Effector memory CD8-positive, alpha-beta T cell (primary cell): ENCODE results near the gene TYMP.

Experiments used
- ATAC-seq: fragments of 150-1000 bp; cut with Tn5 transposase; replicated peaks from 2 replicates; pipeline ENCODE4 v1.10.0; 2021; ENCODE audit warnings: mild to moderate bottlenecking, moderate library complexity
- DNase-seq, 3 experiments: peaks; one replicate each; pipeline ENCODE4 v3.0.0; 2021
- H3K27ac Mint-ChIP-seq, 2 donors: one replicate each; pipeline ENCODE4 v1.8.0; 2022; ENCODE audit warnings: mild to moderate bottlenecking in 2 of 2, mixed read lengths in 2 of 2, moderate library complexity in 2 of 2
- H3K27me3 Mint-ChIP-seq, 2 donors: one replicate each; pipeline ENCODE4 v1.8.0; 2022; ENCODE audit warnings: mixed read lengths in 2 of 2
- H3K36me3 Mint-ChIP-seq: one replicate; pipeline ENCODE4 v1.8.0; 2022; ENCODE audit warnings: mild to moderate bottlenecking, moderate library complexity, mixed read lengths; ENCODE audit not compliant: insufficient read depth
- H3K4me1 Mint-ChIP-seq, 2 donors: one replicate each; pipeline ENCODE4 v1.8.0; 2022; ENCODE audit warnings: low read depth in 2 of 2, mixed read lengths in 2 of 2
- H3K4me3 Mint-ChIP-seq, 2 donors: one replicate each; pipeline ENCODE4 v1.8.0; 2022; ENCODE audit warnings: mild to moderate bottlenecking in 2 of 2, mixed read lengths in 2 of 2, moderate library complexity in 2 of 2
- H3K9me3 Mint-ChIP-seq, 2 donors: one replicate each; pipeline ENCODE4 v1.8.0; 2022; ENCODE audit warnings: mixed read lengths in 2 of 2

TYMP gene

DNA sequence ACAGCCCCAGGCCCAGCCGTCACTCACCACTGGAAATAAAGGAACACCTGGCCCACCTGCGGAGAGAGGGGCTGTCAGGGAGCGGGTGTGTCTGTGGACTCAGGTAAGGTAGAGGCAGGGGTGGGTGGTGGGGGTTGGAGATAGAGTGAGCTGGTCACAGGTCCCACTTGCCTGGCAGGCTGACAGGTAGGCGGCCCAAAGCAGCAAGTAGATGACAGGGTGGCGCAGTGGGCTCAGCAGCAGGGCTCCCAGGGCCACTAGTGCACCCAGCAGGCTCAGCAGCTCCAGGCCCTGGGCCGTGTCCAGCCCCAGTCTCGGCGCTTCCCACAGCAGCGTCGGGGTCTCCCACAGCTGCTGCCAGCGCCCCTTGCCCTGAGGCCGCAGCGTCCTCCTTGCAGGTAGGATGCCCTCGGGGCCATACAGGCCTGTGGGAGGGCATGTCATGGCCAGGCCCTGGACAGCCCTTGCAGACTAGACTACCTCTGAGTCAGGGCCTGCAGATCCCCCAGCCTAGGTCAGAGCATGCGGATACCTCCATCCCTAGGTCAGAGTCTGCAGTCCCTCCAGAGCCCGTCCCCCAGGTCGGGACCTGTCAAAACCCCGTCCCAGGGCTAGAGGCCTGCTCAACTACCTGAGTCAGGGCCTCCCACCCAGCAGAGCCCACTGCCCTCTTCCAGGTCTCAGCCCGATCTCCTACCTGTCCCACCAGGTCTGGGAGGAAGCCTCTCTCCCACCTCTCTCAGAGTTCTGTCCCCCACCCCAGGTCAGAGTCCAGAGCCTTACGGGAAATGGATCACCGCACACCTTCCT is 23.0 kb downstream of the TYMP start:
- Mint-ChIP-seq H3K27ac (peak overlapping the region; percentile 90), H3K36me3 (peaks cover 20% of the 10 kb centered on the region), H3K9me3 (no peaks in the 10 kb centered on the region), H3K27me3 (no peaks in the 10 kb centered on the region), H3K4me3 (peak overlapping the region; percentile 95 to 98), H3K4me1 (peaks cover 11 to 16% of the 10 kb centered on the region in 2 donors)
- ATAC-seq (no peak), DNase-seq (no peak)

- peaks cover 17% of the 10 kb centered on the region for H3K36me3 Mint-ChIP-seq
- no peaks in the 10 kb centered on the region for H3K9me3 Mint-ChIP-seq
- DNase-seq, result no peak
- peak overlapping the region; percentile 95 to 98 for H3K4me3 Mint-ChIP-seq
- H3K27ac Mint-ChIP-seq, result no peak overlapping the region
- peaks cover 11 to 16% of the 10 kb centered on the region in 2 donors for H3K4me1 Mint-ChIP-seq
- ATAC-seq, result no peak
- no peaks in the 10 kb centered on the region for H3K27me3 Mint-ChIP-seq
Observed at GRCh38 chr22:50505776-50506610, 23.8 kb downstream of the TYMP start.

DNA sequence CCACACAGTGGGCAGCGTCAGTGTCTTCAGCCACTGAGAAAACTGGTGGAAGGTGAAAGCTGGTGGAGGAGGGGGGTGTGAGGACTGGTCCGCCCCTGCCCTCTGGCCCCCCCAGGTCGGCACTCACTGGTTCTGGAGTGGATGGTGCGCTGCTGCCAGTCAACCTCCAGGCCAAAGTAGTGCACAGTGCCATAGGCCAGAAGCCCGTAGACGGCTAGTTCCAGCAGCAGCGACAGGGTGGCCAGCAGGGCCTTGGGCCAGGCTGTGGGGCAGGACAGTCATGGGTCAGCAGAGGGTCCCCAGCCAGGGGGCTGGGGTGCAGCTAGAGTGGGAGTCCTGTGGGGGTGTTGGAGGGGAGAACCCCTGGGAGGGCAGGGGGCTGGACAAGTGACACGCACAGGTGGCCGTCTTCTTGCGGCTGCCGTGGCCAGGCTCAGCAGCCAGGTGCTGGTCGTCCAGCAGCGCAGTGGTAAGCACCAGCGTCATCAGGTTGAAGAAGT is 24.5 kb downstream of the TYMP start:
- no peak for DNase-seq
- no peak for ATAC-seq
- H3K4me3 Mint-ChIP-seq, result peak overlapping the region; percentile 8 to 53
- H3K36me3 Mint-ChIP-seq, result peaks cover 11% of the 10 kb centered on the region
- no peaks in the 10 kb centered on the region for H3K27me3 Mint-ChIP-seq
- H3K9me3 Mint-ChIP-seq, result no peaks in the 10 kb centered on the region
- H3K27ac Mint-ChIP-seq, result no peak overlapping the region
- H3K4me1 Mint-ChIP-seq, result peaks cover 11 to 16% of the 10 kb centered on the region in 2 donors

- Mint-ChIP-seq H3K9me3 (no peaks in the 10 kb centered on the region), H3K36me3 (peaks cover 9% of the 10 kb centered on the region), H3K27ac (no peak overlapping the region), H3K4me1 (peaks cover 11 to 15% of the 10 kb centered on the region in 2 donors), H3K27me3 (no peaks in the 10 kb centered on the region), H3K4me3 (no peak overlapping the region)
- DNase-seq, result no peak
- no peak for ATAC-seq
Observed at GRCh38 chr22:50504369-50505211, 25.2 kb downstream of the TYMP start.

DNA sequence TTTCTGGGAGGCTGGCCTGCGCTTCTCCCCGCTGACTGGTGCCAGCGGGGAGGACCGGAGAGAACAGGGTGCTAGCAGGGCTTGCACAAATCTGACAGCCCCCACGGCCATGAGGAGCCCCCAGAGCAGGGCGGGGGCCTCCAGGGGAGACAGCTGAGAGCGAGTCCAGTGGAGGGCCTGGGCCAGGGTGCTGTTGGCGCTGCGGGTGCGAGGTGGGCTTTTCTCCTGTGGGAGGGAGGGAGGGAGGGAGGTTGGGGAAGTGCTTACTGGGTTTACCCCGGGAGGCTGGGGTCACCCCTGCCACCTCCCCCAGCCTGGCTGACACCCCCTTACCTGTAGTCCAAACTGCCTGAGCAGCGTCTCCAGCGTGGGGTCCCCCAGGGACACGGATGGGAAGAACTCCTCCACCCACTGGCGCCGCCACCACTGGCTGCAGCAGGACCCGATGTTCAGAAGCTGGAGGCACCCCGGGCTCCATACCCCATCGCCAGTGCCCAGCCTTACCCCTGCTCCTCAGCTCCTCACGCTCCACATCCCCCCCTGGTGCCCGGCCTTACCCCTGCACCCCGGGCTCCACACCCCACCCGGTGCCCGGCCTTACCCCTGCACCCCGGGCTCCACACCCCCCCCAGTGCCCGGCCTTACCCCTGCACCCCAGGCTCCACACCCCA is 26.2 kb downstream of the TYMP start:
- peaks cover 4 to 8% of the 10 kb centered on the region in 2 donors for H3K4me1 Mint-ChIP-seq
- peaks cover 11% of the 10 kb centered on the region for H3K36me3 Mint-ChIP-seq
- H3K4me3 Mint-ChIP-seq, result no peak overlapping the region
- DNase-seq, result no peak
- no peaks in the 10 kb centered on the region for H3K27me3 Mint-ChIP-seq
- ATAC-seq, result no peak
- no peak overlapping the region for H3K27ac Mint-ChIP-seq
- H3K9me3 Mint-ChIP-seq, result no peaks in the 10 kb centered on the region

DNA sequence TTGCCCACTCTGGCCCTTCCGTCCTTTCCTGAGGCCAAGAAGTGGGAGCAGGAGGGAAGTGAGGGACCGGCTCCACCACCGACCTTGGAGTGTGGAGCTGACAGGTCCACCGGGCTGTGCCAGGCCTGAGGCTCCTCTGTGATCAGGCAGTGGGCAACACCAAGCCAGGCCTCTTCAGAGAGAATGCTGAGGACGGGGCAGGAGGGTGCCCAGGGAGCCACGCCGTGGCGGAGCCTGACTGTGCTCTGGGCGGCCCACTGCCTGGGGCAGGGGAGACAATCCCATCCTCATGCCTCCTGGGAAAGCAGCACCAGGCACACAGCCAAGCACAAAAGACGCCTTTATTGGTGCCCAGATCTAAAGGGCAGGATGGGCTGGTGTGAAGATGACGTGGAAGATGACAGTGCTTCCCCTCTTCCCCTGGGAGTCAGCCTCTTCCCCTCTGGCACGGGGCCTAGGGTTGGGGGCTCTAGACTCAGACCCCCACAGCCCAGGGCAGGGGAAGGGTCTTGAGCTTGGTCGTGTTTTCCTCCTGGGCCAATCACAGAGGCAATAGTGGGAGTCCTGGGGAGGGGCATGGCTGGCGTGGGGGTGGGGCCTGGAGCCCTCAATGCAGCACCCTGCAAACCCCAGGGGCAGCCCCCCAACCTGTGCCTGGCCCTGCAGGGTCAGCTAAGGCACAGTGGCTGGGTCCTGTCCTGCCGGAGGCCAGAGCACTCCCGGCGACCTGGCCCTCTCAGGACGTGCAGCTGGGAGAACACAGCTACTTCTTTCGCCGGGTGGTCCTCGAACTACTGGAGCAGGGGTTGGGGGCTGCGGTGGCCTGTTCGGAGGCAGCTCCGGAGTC is 27.0 kb downstream of the TYMP start:
- Mint-ChIP-seq H3K9me3 (no peaks in the 10 kb centered on the region), H3K4me3 (no peak overlapping the region), H3K27me3 (no peaks in the 10 kb centered on the region), H3K4me1 (peaks cover 3 to 11% of the 10 kb centered on the region in 2 donors), H3K27ac (no peak overlapping the region), H3K36me3 (peaks cover 5% of the 10 kb centered on the region)
- ATAC-seq, result no peak
- no peak for DNase-seq

- ATAC-seq (no peak), DNase-seq (no peak)
- no peak overlapping the region for H3K27ac Mint-ChIP-seq
Observed at GRCh38 chr22:50502096-50502495, 27.7 kb downstream of the TYMP start.

GRCh38 chr22:50500452-50500851 is 29.4 kb downstream of the TYMP start:
- no peak overlapping the region for H3K27ac Mint-ChIP-seq
- ATAC-seq (no peak), DNase-seq (no peak)
- H3K9me3 Mint-ChIP-seq, result no peaks in the 10 kb centered on the region
- H3K4me3 Mint-ChIP-seq, result no peak overlapping the region
- peaks cover 0 to 7% of the 10 kb centered on the region in 2 donors for H3K4me1 Mint-ChIP-seq
- H3K27me3 Mint-ChIP-seq, result no peaks in the 10 kb centered on the region
- H3K36me3 Mint-ChIP-seq, result peaks cover 4% of the 10 kb centered on the region

More at GRCh38 chr22:50502096-50502495, 27.7 kb downstream of the TYMP start:
- H3K4me1 Mint-ChIP-seq, result peaks cover under 1 to 8% of the 10 kb centered on the region in 2 donors
- no peak overlapping the region for H3K4me3 Mint-ChIP-seq
- no peaks in the 10 kb centered on the region for H3K9me3 Mint-ChIP-seq
- H3K36me3 Mint-ChIP-seq, result peaks cover 4% of the 10 kb centered on the region
- no peaks in the 10 kb centered on the region for H3K27me3 Mint-ChIP-seq

- H3K27me3 Mint-ChIP-seq, result no peaks in the 10 kb centered on the region
- H3K9me3 Mint-ChIP-seq, result no peaks in the 10 kb centered on the region
- H3K36me3 Mint-ChIP-seq, result peaks cover 4% of the 10 kb centered on the region
- H3K4me3 Mint-ChIP-seq, result no peak overlapping the region
- ATAC-seq, result peak; percentile 94
- peak; percentile 59 to 68 (median 68) for DNase-seq
- H3K4me1 Mint-ChIP-seq, result peaks cover 0 to 7% of the 10 kb centered on the region in 2 donors
- H3K27ac Mint-ChIP-seq, result peak overlapping the region in 1 of 2 donors; percentile 44
Observed at GRCh38 chr22:50498322-50498890, 31.4 kb downstream of the TYMP start.

DNA sequence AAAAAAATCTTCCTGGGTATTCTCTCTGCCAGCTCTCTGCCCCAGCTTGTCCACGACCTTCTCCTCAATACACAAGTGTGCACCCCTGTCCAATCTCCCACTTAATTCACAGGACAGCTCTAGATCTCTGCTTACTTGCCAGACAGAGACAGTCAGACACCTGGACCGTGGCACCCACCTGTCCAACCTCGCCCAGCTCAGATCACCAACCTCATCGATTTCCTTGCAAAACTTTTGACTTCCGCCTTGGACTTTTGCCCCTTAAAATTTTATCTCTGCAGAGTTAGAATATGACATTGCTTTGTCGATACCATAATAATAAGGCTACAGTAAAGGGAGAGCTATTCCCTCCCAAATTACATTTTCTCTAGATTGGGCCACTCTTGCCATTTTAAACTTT is 32.7 kb downstream of the TYMP start:
- Mint-ChIP-seq H3K27me3 (no peaks in the 10 kb centered on the region), H3K27ac (no peak overlapping the region), H3K4me3 (no peak overlapping the region), H3K36me3 (peaks cover 4% of the 10 kb centered on the region), H3K9me3 (no peaks in the 10 kb centered on the region), H3K4me1 (peaks cover 0 to 7% of the 10 kb centered on the region in 2 donors)
- ATAC-seq, result no peak
- no peak for DNase-seq

- H3K27me3 Mint-ChIP-seq, result peaks cover 6 to 18% of the 10 kb centered on the region in 2 donors
- H3K4me3 Mint-ChIP-seq, result peak overlapping the region in 1 of 2 donors; percentile 10
- H3K27ac Mint-ChIP-seq, result no peak overlapping the region
- ATAC-seq, result no peak
- no peak for DNase-seq
- no peaks in the 10 kb centered on the region for H3K9me3 Mint-ChIP-seq
- H3K4me1 Mint-ChIP-seq, result peaks cover 0 to 3% of the 10 kb centered on the region in 2 donors
- no peaks in the 10 kb centered on the region for H3K36me3 Mint-ChIP-seq
Observed at GRCh38 chr22:50490531-50491308, 39.1 kb downstream of the TYMP start.
